ENCODE measurements around the gene RNF213.

- no peak for TF ChIP-seq EZH2 (IDR thresholded peaks at IDR 0.05; ENCODE audit: low read length, missing control alignments)
- TF ChIP-seq, protein P1, sequence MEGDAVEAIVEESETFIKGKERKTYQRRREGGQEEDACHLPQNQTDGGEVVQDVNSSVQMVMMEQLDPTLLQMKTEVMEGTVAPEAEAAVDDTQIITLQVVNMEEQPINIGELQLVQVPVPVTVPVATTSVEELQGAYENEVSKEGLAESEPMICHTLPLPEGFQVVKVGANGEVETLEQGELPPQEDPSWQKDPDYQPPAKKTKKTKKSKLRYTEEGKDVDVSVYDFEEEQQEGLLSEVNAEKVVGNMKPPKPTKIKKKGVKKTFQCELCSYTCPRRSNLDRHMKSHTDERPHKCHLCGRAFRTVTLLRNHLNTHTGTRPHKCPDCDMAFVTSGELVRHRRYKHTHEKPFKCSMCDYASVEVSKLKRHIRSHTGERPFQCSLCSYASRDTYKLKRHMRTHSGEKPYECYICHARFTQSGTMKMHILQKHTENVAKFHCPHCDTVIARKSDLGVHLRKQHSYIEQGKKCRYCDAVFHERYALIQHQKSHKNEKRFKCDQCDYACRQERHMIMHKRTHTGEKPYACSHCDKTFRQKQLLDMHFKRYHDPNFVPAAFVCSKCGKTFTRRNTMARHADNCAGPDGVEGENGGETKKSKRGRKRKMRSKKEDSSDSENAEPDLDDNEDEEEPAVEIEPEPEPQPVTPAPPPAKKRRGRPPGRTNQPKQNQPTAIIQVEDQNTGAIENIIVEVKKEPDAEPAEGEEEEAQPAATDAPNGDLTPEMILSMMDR (conservative IDR thresholded peaks at IDR 0.05 in 1 of 2, IDR thresholded peaks at IDR 0.05 in 1 of 2; ENCODE audit: low read depth in 1 of 2, low read length in 2 of 2) = no peak
Observed at GRCh38 chr17:80256034-80256350, 4.7 kb upstream of the RNF213 start.

All from fibroblast of lung (primary cell).